SK-N-SH (cell line): ENCODE results near the gene SPG11. TPM values are rescaled to one million over a fixed set of nuclear protein-coding genes. Genes with fewer than 3 reads are reported as not detected.

Experiments used
- CTCF ChIA-PET: fragments of 300-600, 350-600 bp; formaldehyde crosslinking; extraction: SDS; loops from one replicate; lab custom pipeline; 2021; lab: Yijun Ruan, JAX
- POLR2A ChIA-PET: fragments of 350-600 bp; sonication (Branson Sonifier 250); formaldehyde crosslinking; extraction: SDS; loops from one replicate; lab custom pipeline; 2020; ENCODE audit warnings: antibody characterized with exemption, inconsistent platforms; lab: Yijun Ruan, JAX
- DNase-seq: peaks from one replicate; pipeline ENCODE4 v3.0.0; 2012
- H2AFZ ChIP-seq: fragments of 200-600 bp; sonication (generic); 2 replicates; pipeline ENCODE4 v1.8.1; 2016; ENCODE audit warnings: antibody characterized with exemption, mild to moderate bottlenecking, low read depth
- H3F3A ChIP-seq: fragments of 200-600 bp; sonication (generic); replicated peaks from 2 replicates; pipeline ENCODE3; 2016; ENCODE audit warnings: antibody characterized with exemption, mild to moderate bottlenecking; ENCODE audit not compliant: insufficient read depth
- H3K27ac ChIP-seq, 2 experiments: fragments of 200-500 bp in 1 of 2; fragments of 200-600 bp in 1 of 2; sonication (Bioruptor generic) in 1 of 2; sonication (generic), shearing (Covaris generic) in 1 of 2; 2 replicates each; pipeline versions ENCODE4 v1.5.1 to v1.6.1; 2014 to 2016; ENCODE audit warnings: low read depth in 2 of 2, inconsistent platforms in 1 of 2, low read length in 1 of 2, mild to moderate bottlenecking in 1 of 2, mixed read lengths in 1 of 2
- H3K27me3 ChIP-seq: fragments of 200-600 bp; sonication (generic), shearing (Covaris generic); 2 replicates; pipeline ENCODE4 v1.6.1; 2016; ENCODE audit warnings: mixed run types; ENCODE audit not compliant: insufficient read depth
- H3K36me3 ChIP-seq, 2 experiments: fragments of 200-500 bp in 1 of 2; fragments of 200-600 bp in 1 of 2; sonication (Bioruptor generic) in 1 of 2; sonication (generic) in 1 of 2; replicated peaks in 1 of 2; 2 replicates each; pipeline versions ENCODE3 to v1.5.1; 2014 to 2016; ENCODE audit warnings: low read length in 1 of 2, mild to moderate bottlenecking in 1 of 2; ENCODE audit not compliant: insufficient read depth in 2 of 2, control insufficient read depth in 1 of 2
- H3K4me1 ChIP-seq, 2 experiments: fragments of 200-500 bp in 1 of 2; fragments of 200-600 bp in 1 of 2; sonication (Bioruptor generic) in 1 of 2; sonication (generic), shearing (Covaris generic) in 1 of 2; 2 replicates each; pipeline versions ENCODE4 v1.5.1 to v1.6.1; 2014 to 2016; ENCODE audit warnings: low read depth in 1 of 2, low read length in 1 of 2, mixed run types in 1 of 2; ENCODE audit not compliant: insufficient read depth in 2 of 2, control insufficient read depth in 1 of 2
- H3K4me2 ChIP-seq: fragments of 200-600 bp; sonication (generic), shearing (Covaris generic); 2 replicates; pipeline ENCODE4 v1.6.1; 2017; ENCODE audit warnings: mixed run types
- H3K4me3 ChIP-seq, 2 experiments: fragments of 200-500 bp in 1 of 2; fragments of 200-600 bp in 1 of 2; sonication (Bioruptor generic) in 1 of 2; sonication (generic), shearing (Covaris generic) in 1 of 2; 2 replicates each; pipeline versions ENCODE4 v1.5.1 to v1.8.1; 2014 to 2016; ENCODE audit warnings: low read depth in 2 of 2, inconsistent platforms in 1 of 2, low read length in 1 of 2, mild to moderate bottlenecking in 1 of 2, mixed read lengths in 1 of 2, moderate library complexity in 1 of 2
- H3K79me2 ChIP-seq: fragments of 200-600 bp; sonication (generic); 2 replicates; pipeline ENCODE4 v1.8.1; 2017; ENCODE audit warnings: mild to moderate bottlenecking; ENCODE audit not compliant: insufficient read depth
- H3K9ac ChIP-seq: fragments of 200-600 bp; sonication (generic); 2 replicates; pipeline ENCODE4 v1.6.1; 2017; ENCODE audit warnings: mixed run types
- H3K9me2 ChIP-seq: fragments of 200-600 bp; sonication (generic); 2 replicates; pipeline ENCODE4 v1.6.1; 2017; ENCODE audit warnings: mixed run types
- H3K9me3 ChIP-seq: fragments of 200-600 bp; sonication (generic); 2 replicates; pipeline ENCODE4 v1.6.1; 2017; ENCODE audit warnings: mixed run types, mild to moderate bottlenecking, moderate library complexity
- H4K20me1 ChIP-seq: fragments of 200-600 bp; sonication (generic); 2 replicates; pipeline ENCODE4 v1.6.1; 2017; ENCODE audit warnings: mild to moderate bottlenecking, mixed run types; ENCODE audit not compliant: insufficient read depth
- CTCF ChIP-seq: fragments of 200-600 bp; sonication (generic); IDR thresholded peaks from 2 replicates; pipeline ENCODE4 v1.6.1; 2017; ENCODE audit warnings: antibody characterized with exemption, mild to moderate bottlenecking, moderate library complexity
- GATA2 ChIP-seq: sonication (generic); formaldehyde crosslinking; IDR thresholded peaks from 2 replicates; pipeline ENCODE4 v1.5.0; 2020; ENCODE audit warnings: mild to moderate bottlenecking, missing genetic modification reagents
- IRF3 ChIP-seq: fragments of 150-350 bp; IDR thresholded peaks from 2 replicates; pipeline ENCODE4 v1.6.1; 2016; ENCODE audit warnings: mild to moderate bottlenecking, low read depth, low read length
- RAD21 ChIP-seq: IDR thresholded peaks from 2 replicates; pipeline ENCODE4 v1.6.1; 2012; ENCODE audit warnings: mild to moderate bottlenecking, low read length
- REST ChIP-seq: IDR thresholded peaks from 2 replicates; pipeline ENCODE4 v1.6.1; 2012; ENCODE audit warnings: mild to moderate bottlenecking, low read depth, low read length, moderate library complexity
- RFX5 ChIP-seq: IDR thresholded peaks from 2 replicates; pipeline ENCODE4 v1.6.1; 2012; ENCODE audit warnings: mild to moderate bottlenecking, improper control_type of control experiment, low read length
- RXRA ChIP-seq: IDR thresholded peaks from 2 replicates; pipeline ENCODE4 v1.4.0; 2012; ENCODE audit warnings: low read depth, mild to moderate bottlenecking, borderline replicate concordance
- SIN3A ChIP-seq: IDR thresholded peaks from 2 replicates; pipeline ENCODE4 v1.6.1; 2012; ENCODE audit warnings: low read depth, mild to moderate bottlenecking, low read length, moderate library complexity, borderline replicate concordance
- SMC3 ChIP-seq: IDR thresholded peaks from 2 replicates; pipeline ENCODE4 v1.6.1; 2012; ENCODE audit warnings: low read depth, low read length, improper control_type of control experiment
- USF2 ChIP-seq: fragments of 150-350 bp; IDR thresholded peaks from 2 replicates; pipeline ENCODE4 v1.6.1; 2017; ENCODE audit warnings: antibody characterized with exemption, low read length, low read depth, borderline replicate concordance
- WGBS: methylation state at CpG from one replicate; pipeline ENCODE4 v1.1.6; 2017; ENCODE audit warnings: low lambda C conversion rate; 5-methylcytosine and 5-hydroxymethylcytosine counted together
- polyA plus RNA-seq, 3 experiments: library from polyadenylated mRNA; depleted of rRNA; stranded (reverse); fragments of >200 nt; gene quantifications; 2 replicates each; pipeline ENCODE4 v1.2.3, GENCODE V29; 2012

SPG11 gene
- polyA plus RNA-seq, 1 of the 3 experiments (the other 2 are of a cell fraction) = 36.3 TPM

GRCh38 chr15:44584162-44584749 is 79.2 kb downstream of the SPG11 start:
- H3K9ac ChIP-seq = no peak overlapping the region
- WGBS = 95% methylated on average over 2 of the region's 5 CpGs
- no peak overlapping the region for H2AFZ ChIP-seq
- no peaks in the 10 kb centered on the region for H3K27me3 ChIP-seq
- no peaks in the 10 kb centered on the region for H3K9me3 ChIP-seq
- POLR2A ChIA-PET = no interaction called here
- H3K4me3 ChIP-seq = no peak overlapping the region
- TF ChIP-seq IRF3 (no peak), RXRA (no peak), RFX5 (no peak), SMC3 (peak; percentile 37; the same call in 1 of the 2 replicates), SIN3A (no peak), GATA2 (CRISPR knock-in tag) (no peak), RAD21 (peak; percentile 24; the same call in 1 of the 2 replicates), REST (no peak), CTCF (peak; percentile 56), USF2 (no peak)
- TF ChIP-seq, all 33 proteins: peak for 3
- no peak overlapping the region for H3K4me2 ChIP-seq
- H4K20me1 ChIP-seq = no peaks in the 10 kb centered on the region
- CTCF ChIA-PET = interaction anchor here (0.6 to 2.9 kb wide), 11 partner anchors 9 to 269 kb away, joined by 3 to 15 read pairs (median 4); no protein-coding TSS in a partner anchor
- peaks cover 4% of the 10 kb centered on the region for H3F3A ChIP-seq
- no peaks in the 10 kb centered on the region for H3K4me1 ChIP-seq
- peak; percentile 43 for DNase-seq
- H3K27ac ChIP-seq = no peak overlapping the region
- no peaks in the 10 kb centered on the region for H3K79me2 ChIP-seq
- H3K9me2 ChIP-seq = no peaks in the 10 kb centered on the region
- H3K36me3 ChIP-seq = peaks cover 47 to 74% of the 10 kb centered on the region in 2 experiments
